Measurements from ENCODE around the gene PCDHA2.

Gene PCDHA2

GRCh38 chr5:140840978-140841962 is 46.6 kb downstream of the PCDHA2 start, which contains the start of gene PCDHA8:
TSS of gene PCDHA8 (plus strand) at chr5:140841187. CDS start at chr5:140841322, 135 bp downstream.
- Histone ChIP-seq H3K27ac (ENCODE audit: low read depth, low read length) (no peak within 1 kb of the TSS), H3K27me3 (ENCODE audit: control insufficient read depth, insufficient read depth, low read length) (no peaks in the 10 kb centered on the region), H3K4me1 (ENCODE audit: control insufficient read depth, insufficient read depth, low read length) (no peaks in the 10 kb centered on the region), H3K9ac (ENCODE audit: low read depth, low read length) (no peak within 1 kb of the TSS), H3K4me3 (ENCODE audit: low read depth, low read length) (no peak within 1 kb of the TSS), H3K36me3 (ENCODE audit: control insufficient read depth, insufficient read depth, low read length) (no peaks in the 10 kb centered on the region), H3K9me3 (ENCODE audit: control insufficient read depth, insufficient read depth, low read length) (no peaks in the 10 kb centered on the region)

DNA sequence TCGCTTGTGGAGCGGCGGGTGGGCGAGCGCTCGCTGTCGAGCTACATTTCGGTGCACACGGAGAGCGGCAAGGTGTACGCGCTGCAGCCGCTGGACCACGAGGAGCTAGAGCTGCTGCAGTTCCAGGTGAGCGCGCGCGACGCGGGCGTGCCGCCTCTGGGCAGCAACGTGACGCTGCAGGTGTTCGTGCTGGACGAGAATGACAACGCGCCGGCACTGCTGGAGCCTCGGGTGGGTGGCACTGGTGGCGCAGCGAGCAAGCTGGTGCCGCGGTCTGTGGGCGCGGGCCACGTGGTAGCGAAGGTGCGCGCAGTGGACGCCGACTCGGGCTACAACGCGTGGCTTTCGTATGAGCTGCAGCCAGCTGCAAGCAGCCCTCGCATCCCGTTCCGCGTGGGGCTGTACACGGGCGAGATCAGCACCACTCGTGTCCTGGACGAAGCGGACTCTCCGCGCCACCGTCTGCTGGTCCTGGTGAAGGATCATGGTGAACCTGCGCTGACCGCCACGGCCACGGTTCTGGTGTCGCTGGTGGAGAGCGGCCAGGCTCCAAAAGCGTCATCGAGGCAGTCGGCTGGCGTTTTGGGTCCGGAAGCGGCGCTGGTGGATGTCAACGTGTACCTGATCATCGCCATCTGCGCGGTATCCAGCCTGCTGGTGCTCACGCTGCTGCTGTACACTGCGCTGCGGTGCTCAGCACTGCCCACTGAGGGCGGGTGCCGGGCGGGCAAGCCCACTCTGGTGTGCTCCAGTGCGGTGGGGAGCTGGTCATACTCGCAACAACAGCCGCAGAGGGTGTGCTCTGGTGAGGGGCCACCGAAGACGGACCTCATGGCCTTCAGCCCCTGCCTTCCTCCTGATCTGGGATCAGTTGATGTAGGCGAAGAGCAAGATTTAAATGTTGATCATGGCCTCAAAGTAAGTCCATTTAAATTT is 48.4 kb downstream of the PCDHA2 start:
- no peaks in the 10 kb centered on the region for H3K9me3 ChIP-seq (ENCODE audit: control insufficient read depth, insufficient read depth, low read length)
- H3K9ac ChIP-seq (ENCODE audit: low read depth, low read length): no peak overlapping the region
- no peaks in the 10 kb centered on the region for H3K27me3 ChIP-seq (ENCODE audit: control insufficient read depth, insufficient read depth, low read length)
- no peaks in the 10 kb centered on the region for H3K36me3 ChIP-seq (ENCODE audit: control insufficient read depth, insufficient read depth, low read length)
- H3K27ac ChIP-seq (ENCODE audit: low read depth, low read length): no peak overlapping the region
- H3K4me1 ChIP-seq (ENCODE audit: control insufficient read depth, insufficient read depth, low read length): no peaks in the 10 kb centered on the region
- H3K4me3 ChIP-seq (ENCODE audit: low read depth, low read length): no peak overlapping the region

All from HUES48 (cell line).